ENCODE results near the gene RBFOX1. TPM values are rescaled to one million over a fixed set of nuclear protein-coding genes. Genes with fewer than 3 reads are reported as not detected.

RBFOX1 gene
- total and polyA plus RNA-seq, 10 of the 15 experiments (the other 5 are each of a cell fraction or from before 2014, with no cell fraction given) = 0.87 TPM; not detected in 9

GRCh38 chr16:7571366-7571765 is 238.7 kb downstream of the RBFOX1 start:
- no peaks in the 10 kb centered on the region; the same call in 2 of the 3 replicates for H3K9me3 ChIP-seq (replicated peaks; ENCODE audit: control insufficient read depth, insufficient read depth, low read length)
- WGBS (ENCODE audit: insufficient coverage, insufficient replicate concordance, low lambda C conversion rate, missing lambda C conversion rate) = 38% methylated on average over 10 of the region's 10 CpGs
- BruUV-seq (replicated peaks) = no TSS peak
- ChIA-PET RAD21 (ENCODE audit: unreplicated experiment) (no interaction called here), SMC1A (ENCODE audit: uncharacterized antibody, unreplicated experiment) (no interaction called here), CTCF (no interaction called here), POLR2A (no interaction called here)
- no peaks in the 10 kb centered on the region for H3K27me3 ChIP-seq (replicated peaks in 1 of 2; ENCODE audit: control insufficient read depth in 2 of 2, insufficient read depth in 2 of 2, low read length in 1 of 2)
- no peaks in the 10 kb centered on the region for H3K4me1 ChIP-seq (ENCODE audit: control insufficient read depth, insufficient read depth, low read length)
- H3K4me3 ChIP-seq = no peak overlapping the region
- DNase-seq (ENCODE audit: low read depth, low spot score) (no peak), ATAC-seq (no peak), FAIRE-seq (no peak)
- H3K27ac ChIP-seq (ENCODE audit: control insufficient read depth, insufficient read depth) = no peak overlapping the region
- in situ Hi-C loops (cut with MboI) (no loop called here), intact Hi-C loops (cut with micrococcal nuclease; ENCODE audit: unreplicated experiment) (no loop called here)
- no peak overlapping the region for H3K9ac ChIP-seq (ENCODE audit: control insufficient read depth, insufficient read depth, low read length)
- no peaks in the 10 kb centered on the region for H3K79me2 ChIP-seq (ENCODE audit: control insufficient read depth, insufficient read depth, low read length)
- TF ChIP-seq CHD4 (IDR thresholded peaks at IDR 0.05) = no peak
- no peak for TF ChIP-seq TCF12 (IDR thresholded peaks at IDR 0.05; ENCODE audit: low read depth, low read length)
- TF ChIP-seq MTA2 (IDR thresholded peaks at IDR 0.05; ENCODE audit: low read depth) = no peak
- no peak for TF ChIP-seq IRF4 (IDR thresholded peaks at IDR 0.05; ENCODE audit: low read depth, low read length)
- no peaks in the 10 kb centered on the region for H4K20me1 ChIP-seq (ENCODE audit: control insufficient read depth, insufficient read depth)
- H2AFZ ChIP-seq (ENCODE audit: control insufficient read depth, low read depth, low read length) = no peak overlapping the region
- no peaks in the 10 kb centered on the region for H3K36me3 ChIP-seq (ENCODE audit: control insufficient read depth in 2 of 2, insufficient read depth in 2 of 2, low read length in 1 of 2)
- no peak overlapping the region for H3K4me2 ChIP-seq (ENCODE audit: control insufficient read depth, insufficient read depth)

- no peak for DNase-seq (ENCODE audit: low read depth, low spot score)
- H3K9me3 ChIP-seq (replicated peaks; ENCODE audit: control insufficient read depth, insufficient read depth, low read length) = no peaks in the 10 kb centered on the region
- H3K27me3 ChIP-seq (replicated peaks in 1 of 2; ENCODE audit: control insufficient read depth in 2 of 2, insufficient read depth in 2 of 2, low read length in 1 of 2) = no peaks in the 10 kb centered on the region
- SMC1A ChIA-PET (ENCODE audit: uncharacterized antibody, unreplicated experiment) = no interaction called here
- 0% methylated on average over 2 of the region's 2 CpGs for WGBS (ENCODE audit: insufficient coverage, insufficient replicate concordance, low lambda C conversion rate, missing lambda C conversion rate)
- no peaks in the 10 kb centered on the region for H3K36me3 ChIP-seq (ENCODE audit: control insufficient read depth in 2 of 2, insufficient read depth in 2 of 2, low read length in 1 of 2)
- in situ Hi-C loops (cut with MboI) = no loop called here
- no peak for TF ChIP-seq TCF12 (IDR thresholded peaks at IDR 0.05; ENCODE audit: low read depth, low read length)
- no peak for TF ChIP-seq NKRF (conservative IDR thresholded peaks at IDR 0.05)
- TF ChIP-seq ZNF207 (IDR thresholded peaks at IDR 0.05; ENCODE audit: borderline replicate concordance) = no peak
- no peak for TF ChIP-seq IKZF1 (conservative IDR thresholded peaks at IDR 0.05)
- TF ChIP-seq ZSCAN29 (IDR thresholded peaks at IDR 0.05) = no peak
- TF ChIP-seq E2F4 (IDR thresholded peaks at IDR 0.05; ENCODE audit: low read depth, low read length) = no peak
- TF ChIP-seq NR2C2 (IDR thresholded peaks at IDR 0.05; ENCODE audit: borderline replicate concordance, control insufficient read depth, insufficient read length, low read depth) = no peak
- no peak for TF ChIP-seq TCF3 (IDR thresholded peaks at IDR 0.05; ENCODE audit: borderline replicate concordance, insufficient read depth, low read depth, low read length)
- no peak for TF ChIP-seq ASH2L (IDR thresholded peaks at IDR 0.05; ENCODE audit: borderline replicate concordance, low read depth)
- no peak for TF ChIP-seq SIX5 (IDR thresholded peaks at IDR 0.05; ENCODE audit: low read depth, low read length, severe bottlenecking)
- TF ChIP-seq ZBTB33 (IDR thresholded peaks at IDR 0.05) = no peak
- no peak overlapping the region for H3K9ac ChIP-seq (ENCODE audit: control insufficient read depth, insufficient read depth, low read length)
- FAIRE-seq = no peak
- CTCF ChIA-PET = no interaction called here
- no peaks in the 10 kb centered on the region for H3K4me1 ChIP-seq (ENCODE audit: control insufficient read depth, insufficient read depth, low read length)
- no peak overlapping the region for H3K4me3 ChIP-seq
- no peak for ATAC-seq
- H2AFZ ChIP-seq (ENCODE audit: control insufficient read depth, low read depth, low read length) = no peak overlapping the region
- RAD21 ChIA-PET (ENCODE audit: unreplicated experiment) = no interaction called here
- intact Hi-C loops (cut with micrococcal nuclease; ENCODE audit: unreplicated experiment) = no loop called here
- H3K27ac ChIP-seq (ENCODE audit: control insufficient read depth, insufficient read depth) = no peak overlapping the region
- H3K79me2 ChIP-seq (ENCODE audit: control insufficient read depth, insufficient read depth, low read length) = no peaks in the 10 kb centered on the region
- no peak overlapping the region for H3K4me2 ChIP-seq (ENCODE audit: control insufficient read depth, insufficient read depth)
- H4K20me1 ChIP-seq (ENCODE audit: control insufficient read depth, insufficient read depth) = no peaks in the 10 kb centered on the region
- POLR2A ChIA-PET = no interaction called here
- no TSS peak for BruUV-seq (replicated peaks)
Measured at GRCh38 chr16:7577588-7577987, 244.9 kb downstream of the RBFOX1 start.

Measured in GM12878 (cell line).